Measurements from ENCODE around the gene SH3GL2. TPM values are rescaled to one million over a fixed set of nuclear protein-coding genes. Genes with fewer than 3 reads are reported as not detected.

Gene SH3GL2
- polyA plus RNA-seq, 3 donors from 2014 or later = not detected

DNA sequence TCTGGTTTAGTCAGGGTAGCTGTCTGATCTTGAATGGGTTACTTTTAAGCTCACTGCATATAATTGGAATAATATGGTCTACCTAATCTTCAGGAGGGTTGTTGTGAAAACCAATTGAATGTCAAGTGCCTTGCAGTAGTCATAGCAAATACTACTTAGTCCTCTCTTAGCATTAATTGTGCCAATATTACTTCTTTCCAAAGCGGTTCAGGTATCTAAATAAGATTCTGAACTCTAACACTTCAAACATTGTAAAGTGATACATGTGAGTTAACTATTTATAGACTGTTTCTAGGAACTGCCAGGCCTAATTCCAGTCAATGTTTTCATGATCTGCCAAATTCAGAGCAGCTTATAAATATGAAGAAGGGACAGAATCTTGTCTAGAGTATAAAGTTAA lies 140.2 kb downstream of the SH3GL2 start:
- no peaks in the 10 kb centered on the region for H3K4me1 Mint-ChIP-seq
- DNase-seq = no peak
- H3K9me3 Mint-ChIP-seq = peaks cover 6 to 26% (median 16%) of the 10 kb centered on the region in 6 donors
- no peak overlapping the region for H3K27ac Mint-ChIP-seq
- no peaks in the 10 kb centered on the region for H3K36me3 Mint-ChIP-seq
- no peak overlapping the region for H3K4me3 Mint-ChIP-seq
- peaks cover 0 to 1% (median 0%) of the 10 kb centered on the region in 3 donors for H3K27me3 Mint-ChIP-seq (ENCODE audit: low read depth in 3 of 3)

DNA sequence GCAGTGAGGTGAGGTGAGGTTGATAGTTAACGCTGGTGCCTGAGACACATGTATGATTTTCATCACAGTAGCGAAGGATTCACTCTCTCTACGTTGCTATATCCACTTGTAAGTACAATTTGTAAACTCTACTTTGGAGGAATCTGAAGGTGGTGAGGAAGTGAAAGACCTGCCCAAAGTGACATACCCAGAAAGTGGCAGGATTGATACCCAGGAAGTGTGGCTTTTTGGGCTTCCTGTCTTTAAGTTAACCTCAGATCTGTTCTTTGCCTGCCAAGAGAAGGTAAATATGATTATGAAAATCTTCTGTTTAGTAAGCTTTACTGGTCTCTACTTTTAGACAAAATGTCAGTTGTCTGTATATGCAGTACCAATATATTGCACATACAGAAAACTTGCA lies 143.1 kb downstream of the SH3GL2 start:
- DNase-seq = no peak
- H3K27me3 Mint-ChIP-seq (ENCODE audit: low read depth in 3 of 3) = peaks cover 0 to 1% (median 0%) of the 10 kb centered on the region in 3 donors
- H3K9me3 Mint-ChIP-seq = peaks cover 10 to 32% (median 20%) of the 10 kb centered on the region in 6 donors
- H3K36me3 Mint-ChIP-seq = no peaks in the 10 kb centered on the region
- no peak overlapping the region for H3K27ac Mint-ChIP-seq
- H3K4me1 Mint-ChIP-seq = no peaks in the 10 kb centered on the region
- H3K4me3 Mint-ChIP-seq = no peak overlapping the region

DNA sequence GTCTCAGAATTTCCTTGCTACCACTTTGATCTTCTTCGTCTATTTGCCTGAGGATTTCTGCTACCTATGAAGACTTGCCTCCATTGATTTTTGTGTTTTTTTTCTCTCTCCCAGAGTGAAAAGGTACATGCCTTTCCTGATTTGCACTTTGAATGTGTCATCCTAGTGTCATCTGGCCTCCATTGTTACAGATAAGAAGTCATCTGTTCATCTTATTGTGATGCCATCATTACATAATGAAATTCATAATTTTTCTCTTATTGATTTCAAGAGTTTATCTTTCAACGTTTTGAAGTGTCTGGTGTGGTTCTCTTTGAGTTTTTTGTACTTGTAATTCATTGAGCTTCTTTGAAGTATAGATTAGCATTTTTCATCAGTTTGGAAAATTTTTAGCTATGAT lies 144.8 kb downstream of the SH3GL2 start:
- Mint-ChIP-seq H3K4me3 (no peak overlapping the region), H3K4me1 (no peaks in the 10 kb centered on the region)

DNA sequence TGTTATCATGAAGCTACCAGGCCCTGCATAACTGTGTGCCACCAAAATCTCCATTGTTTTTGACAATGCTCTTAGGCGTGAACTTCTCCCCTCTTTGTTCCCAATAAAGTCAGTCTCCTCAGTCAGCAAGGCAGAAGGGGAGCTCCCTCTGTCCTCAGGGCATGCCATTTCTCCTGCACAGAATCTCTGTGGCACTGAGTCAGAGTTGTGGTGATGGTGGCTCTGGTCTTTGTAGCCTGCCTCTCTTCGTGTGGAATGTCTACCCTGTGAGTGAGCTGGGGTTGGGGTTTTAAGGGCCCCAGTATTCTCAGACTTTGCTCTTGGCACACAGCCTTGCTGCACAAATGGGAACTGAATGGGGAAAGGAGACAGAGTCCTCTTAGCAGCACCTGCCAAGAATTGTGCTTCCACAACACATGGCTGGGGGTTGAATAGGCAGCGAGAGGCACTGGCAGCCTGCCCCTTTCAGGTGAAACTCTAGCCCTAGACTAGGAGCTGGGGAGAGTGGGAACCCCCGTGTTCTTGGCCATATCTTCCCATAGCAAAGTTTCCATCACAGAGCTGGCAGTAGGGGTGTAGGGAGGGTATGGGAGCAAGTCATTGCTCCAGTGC lies 146.6 kb downstream of the SH3GL2 start:
- Mint-ChIP-seq H3K4me1 (no peaks in the 10 kb centered on the region), H3K36me3 (no peaks in the 10 kb centered on the region), H3K27me3 (ENCODE audit: low read depth in 3 of 3) (no peaks in the 10 kb centered on the region), H3K4me3 (no peak overlapping the region), H3K27ac (no peak overlapping the region), H3K9me3 (peaks cover 10 to 30% (median 21%) of the 10 kb centered on the region in 6 donors)
- no peak for DNase-seq

More for the DNA sequence above, 144.8 kb downstream of the SH3GL2 start:
- DNase-seq = no peak
- Mint-ChIP-seq H3K9me3 (peaks cover 8 to 26% (median 21%) of the 10 kb centered on the region in 6 donors), H3K36me3 (no peaks in the 10 kb centered on the region), H3K27ac (no peak overlapping the region), H3K27me3 (ENCODE audit: low read depth in 3 of 3) (no peaks in the 10 kb centered on the region)

DNA sequence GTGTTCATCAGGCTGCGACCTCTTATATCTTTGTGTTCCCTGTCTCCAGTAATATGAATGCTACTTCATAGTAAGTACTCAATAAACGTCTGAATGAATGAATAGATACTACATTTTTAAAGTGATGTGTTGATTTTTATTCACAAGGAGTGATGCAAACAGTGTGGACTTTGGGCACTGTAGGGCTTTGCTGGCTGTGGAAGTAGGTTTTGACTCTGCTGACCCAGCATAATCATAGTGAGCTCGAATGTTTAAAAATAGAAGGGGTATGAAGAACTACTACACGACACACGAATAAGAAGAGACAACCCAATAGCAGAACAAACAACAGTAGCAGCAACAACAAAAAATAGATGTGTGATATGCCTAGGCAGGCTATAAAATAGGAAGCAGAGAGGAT lies 147.4 kb downstream of the SH3GL2 start:
- no peaks in the 10 kb centered on the region for H3K27me3 Mint-ChIP-seq (ENCODE audit: low read depth in 3 of 3)
- no peaks in the 10 kb centered on the region for H3K36me3 Mint-ChIP-seq
- no peaks in the 10 kb centered on the region for H3K4me1 Mint-ChIP-seq
- H3K9me3 Mint-ChIP-seq = peaks cover 12 to 38% (median 18%) of the 10 kb centered on the region in 6 donors
- no peak overlapping the region for H3K27ac Mint-ChIP-seq
- no peak overlapping the region for H3K4me3 Mint-ChIP-seq
- no peak for DNase-seq

DNA sequence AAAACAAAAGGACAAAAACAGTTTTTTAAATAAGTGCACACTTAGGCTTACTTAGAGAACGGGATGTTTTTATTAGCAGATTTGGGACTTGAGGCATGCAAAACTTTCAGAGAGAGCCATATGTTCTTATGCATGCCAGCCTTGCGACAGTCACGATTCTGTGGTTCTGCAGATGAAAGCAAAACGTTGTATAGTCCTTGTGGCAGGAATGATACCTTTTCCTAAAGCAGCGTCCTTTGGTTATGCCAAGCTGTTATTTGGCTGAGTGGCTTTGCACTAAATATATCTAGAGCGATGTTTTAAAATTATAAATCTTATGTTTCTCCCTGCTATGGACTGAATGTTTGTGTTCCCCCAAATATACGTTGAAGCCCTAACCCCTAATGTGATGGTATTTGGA lies 152.0 kb downstream of the SH3GL2 start:
- no peaks in the 10 kb centered on the region for H3K27me3 Mint-ChIP-seq (ENCODE audit: low read depth in 3 of 3)
- H3K4me3 Mint-ChIP-seq = no peak overlapping the region
- no peak for DNase-seq
- peaks cover 2 to 32% (median 14%) of the 10 kb centered on the region in 6 donors for H3K9me3 Mint-ChIP-seq
- H3K36me3 Mint-ChIP-seq = peaks cover 0 to 4% (median 0%) of the 10 kb centered on the region in 3 donors
- H3K4me1 Mint-ChIP-seq = no peaks in the 10 kb centered on the region
- H3K27ac Mint-ChIP-seq = no peak overlapping the region

DNA sequence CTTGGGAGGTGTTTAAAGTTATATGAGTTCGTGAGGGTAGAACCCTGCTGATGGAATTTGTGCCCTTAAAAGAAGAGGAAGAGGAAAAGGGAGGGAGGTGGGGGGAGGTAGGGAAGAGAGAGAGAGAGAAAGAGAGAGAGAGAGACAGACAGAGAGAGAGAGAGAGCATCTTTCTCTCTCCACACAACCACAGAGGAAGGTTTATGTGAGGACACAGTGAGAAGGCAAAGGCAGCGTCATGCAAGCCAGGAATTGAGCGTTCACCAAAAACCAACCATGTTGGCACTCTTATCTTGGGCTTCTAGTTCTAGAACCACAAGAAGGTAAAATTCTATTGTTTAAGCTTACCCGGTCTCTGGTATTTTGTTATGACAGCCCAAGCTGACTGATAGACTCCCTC lies 152.4 kb downstream of the SH3GL2 start:
- no peak for DNase-seq
- Mint-ChIP-seq H3K4me1 (no peaks in the 10 kb centered on the region), H3K4me3 (no peak overlapping the region), H3K36me3 (peaks cover 0 to 4% (median 0%) of the 10 kb centered on the region in 3 donors), H3K9me3 (peaks cover 3 to 29% (median 14%) of the 10 kb centered on the region in 6 donors), H3K27me3 (ENCODE audit: low read depth in 3 of 3) (no peaks in the 10 kb centered on the region), H3K27ac (no peak overlapping the region)

DNA sequence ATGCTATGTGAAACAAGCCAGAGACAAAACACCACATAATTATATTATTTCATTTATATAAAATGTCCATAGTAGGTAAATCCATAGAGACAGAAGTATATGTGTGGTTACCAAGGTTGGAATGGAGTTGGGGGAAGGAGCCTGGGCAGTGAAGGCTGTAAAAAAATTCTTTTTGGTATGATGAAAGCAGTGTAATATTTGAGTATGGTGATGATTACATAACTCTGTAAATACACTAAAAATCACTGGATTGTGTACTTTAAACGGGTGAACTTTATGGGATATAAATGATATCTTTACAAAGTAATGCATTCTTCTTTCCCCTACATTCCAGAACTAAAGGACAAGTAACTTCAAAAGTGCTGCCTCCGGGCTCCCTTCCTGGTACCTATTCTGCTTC lies 155.8 kb downstream of the SH3GL2 start:
- Mint-ChIP-seq H3K4me3 (no peak overlapping the region), H3K4me1 (no peaks in the 10 kb centered on the region), H3K27ac (no peak overlapping the region), H3K36me3 (peaks cover 0 to 4% (median 0%) of the 10 kb centered on the region in 3 donors), H3K9me3 (peaks cover 4 to 31% (median 14%) of the 10 kb centered on the region in 6 donors), H3K27me3 (ENCODE audit: low read depth in 3 of 3) (no peaks in the 10 kb centered on the region)
- DNase-seq = no peak

DNA sequence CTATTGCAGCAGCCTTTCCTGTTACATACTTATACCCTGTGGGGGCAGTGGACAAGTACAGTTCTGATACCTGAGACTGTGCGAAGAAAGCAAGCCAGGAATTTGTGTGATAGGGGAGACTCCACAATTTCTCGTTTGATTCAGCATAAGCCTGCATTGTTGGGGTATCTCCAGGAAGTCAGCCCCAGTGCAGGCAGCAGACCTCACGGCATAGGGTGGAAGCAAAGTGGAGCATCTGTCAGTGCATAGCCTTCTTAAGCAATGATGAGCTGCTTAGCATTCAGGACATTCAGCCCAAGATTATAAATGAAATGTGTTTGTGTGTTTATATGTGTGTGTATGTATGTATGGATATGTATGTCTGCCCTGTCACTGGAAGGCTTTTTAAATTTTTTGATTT lies 157.0 kb downstream of the SH3GL2 start:
- no peak for DNase-seq
- Mint-ChIP-seq H3K9me3 (peaks cover 4 to 31% (median 10%) of the 10 kb centered on the region in 6 donors), H3K27me3 (ENCODE audit: low read depth in 3 of 3) (no peaks in the 10 kb centered on the region), H3K4me1 (no peaks in the 10 kb centered on the region), H3K27ac (no peak overlapping the region), H3K4me3 (no peak overlapping the region), H3K36me3 (peaks cover 0 to 4% (median 0%) of the 10 kb centered on the region in 3 donors)

DNA sequence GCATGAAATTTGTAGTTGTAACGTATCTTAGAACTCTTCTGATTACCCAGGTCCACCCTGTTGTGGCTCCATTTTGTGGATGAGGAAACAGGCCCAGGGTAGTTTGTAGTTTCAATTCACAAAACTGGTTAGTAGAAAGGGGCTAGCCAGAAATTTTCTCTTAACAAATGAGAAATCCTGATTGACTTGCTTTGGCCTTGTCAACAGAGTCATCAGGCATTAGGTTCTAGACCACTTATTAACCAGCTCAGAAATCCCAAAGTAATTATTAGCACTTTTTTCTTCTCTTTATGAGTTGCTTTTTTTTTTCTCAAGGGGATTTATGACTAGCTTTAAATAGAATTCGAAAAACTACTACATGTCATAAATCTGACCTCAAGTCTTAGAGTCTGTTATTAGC lies 160.2 kb downstream of the SH3GL2 start:
- H3K27ac Mint-ChIP-seq = no peak overlapping the region
- H3K27me3 Mint-ChIP-seq (ENCODE audit: low read depth in 3 of 3) = no peaks in the 10 kb centered on the region
- no peak for DNase-seq
- H3K4me1 Mint-ChIP-seq = no peaks in the 10 kb centered on the region
- H3K36me3 Mint-ChIP-seq = peaks cover 0 to 4% (median 0%) of the 10 kb centered on the region in 3 donors
- no peak overlapping the region for H3K4me3 Mint-ChIP-seq
- H3K9me3 Mint-ChIP-seq = peaks cover 4 to 20% (median 8%) of the 10 kb centered on the region in 6 donors

DNA sequence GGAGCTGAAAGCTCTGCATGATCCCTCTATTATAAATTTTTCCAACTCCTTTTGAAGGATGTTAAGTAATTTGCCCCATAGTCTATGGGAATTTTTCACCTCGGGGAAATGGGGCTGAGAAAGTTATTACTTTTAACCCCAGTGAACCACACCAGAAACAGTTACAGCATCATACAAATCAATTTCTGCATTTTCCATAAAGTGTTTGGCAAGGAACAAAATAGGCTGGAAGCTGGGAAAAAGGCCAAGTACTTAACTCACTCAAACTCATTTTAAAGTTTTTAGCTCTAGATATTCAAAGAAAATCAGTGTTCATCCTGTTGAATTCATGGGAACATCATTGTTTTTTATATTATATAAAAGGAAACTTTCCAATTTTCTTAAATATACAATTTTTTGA lies 160.9 kb downstream of the SH3GL2 start:
- H3K27ac Mint-ChIP-seq = no peak overlapping the region
- no peaks in the 10 kb centered on the region for H3K4me1 Mint-ChIP-seq
- no peak for DNase-seq
- H3K4me3 Mint-ChIP-seq = no peak overlapping the region
- H3K36me3 Mint-ChIP-seq = peaks cover 0 to 4% (median 0%) of the 10 kb centered on the region in 3 donors
- peaks cover 4 to 20% (median 8%) of the 10 kb centered on the region in 6 donors for H3K9me3 Mint-ChIP-seq
- H3K27me3 Mint-ChIP-seq (ENCODE audit: low read depth in 3 of 3) = no peaks in the 10 kb centered on the region

DNA sequence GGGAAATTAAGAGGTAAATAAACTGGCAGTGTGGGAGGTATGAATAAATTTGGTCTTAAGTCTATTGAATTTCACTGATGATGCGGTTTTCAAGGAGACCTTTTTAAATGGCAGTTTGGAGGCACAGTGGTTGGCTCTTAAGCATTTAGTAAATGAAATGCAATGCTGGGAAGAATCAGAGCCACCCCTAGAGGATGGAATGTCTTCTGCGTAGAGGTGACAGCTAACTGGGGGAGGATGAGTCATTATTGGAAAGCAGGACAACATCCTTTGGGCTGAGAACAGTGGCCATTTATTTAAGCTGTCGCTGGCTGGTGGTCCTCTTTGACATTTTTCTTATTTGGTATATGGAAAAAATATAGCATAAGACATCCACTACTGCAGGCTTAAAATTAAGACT lies 163.2 kb downstream of the SH3GL2 start:
- no peak for DNase-seq
- Mint-ChIP-seq H3K9me3 (peaks cover 3 to 20% (median 10%) of the 10 kb centered on the region in 6 donors), H3K27ac (no peak overlapping the region), H3K27me3 (ENCODE audit: low read depth in 3 of 3) (no peaks in the 10 kb centered on the region), H3K36me3 (no peaks in the 10 kb centered on the region), H3K4me1 (no peaks in the 10 kb centered on the region), H3K4me3 (no peak overlapping the region)

DNA sequence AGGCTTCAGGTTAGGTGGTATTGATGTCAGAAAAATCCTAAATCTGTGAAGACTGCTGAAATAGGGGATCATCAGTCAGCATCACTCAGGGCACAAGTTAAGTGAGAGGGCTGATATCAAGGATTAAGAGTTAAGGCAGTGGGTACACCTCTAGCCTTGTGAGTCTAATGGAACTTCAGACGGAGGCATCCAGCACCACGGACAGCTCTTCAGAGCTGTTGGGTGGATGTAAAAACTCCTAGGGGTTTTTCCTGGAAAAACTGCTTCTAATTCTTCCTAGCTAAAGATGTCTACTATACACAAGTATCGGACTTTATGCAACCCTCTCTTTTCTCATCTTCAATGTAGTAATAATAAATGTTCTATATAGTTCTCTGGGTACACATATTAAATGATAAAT lies 165.9 kb downstream of the SH3GL2 start:
- Mint-ChIP-seq H3K9me3 (peaks cover 5 to 32% (median 14%) of the 10 kb centered on the region in 6 donors), H3K27me3 (ENCODE audit: low read depth in 3 of 3) (no peaks in the 10 kb centered on the region), H3K36me3 (no peaks in the 10 kb centered on the region), H3K4me1 (no peaks in the 10 kb centered on the region), H3K27ac (no peak overlapping the region), H3K4me3 (no peak overlapping the region)
- no peak for DNase-seq

DNA sequence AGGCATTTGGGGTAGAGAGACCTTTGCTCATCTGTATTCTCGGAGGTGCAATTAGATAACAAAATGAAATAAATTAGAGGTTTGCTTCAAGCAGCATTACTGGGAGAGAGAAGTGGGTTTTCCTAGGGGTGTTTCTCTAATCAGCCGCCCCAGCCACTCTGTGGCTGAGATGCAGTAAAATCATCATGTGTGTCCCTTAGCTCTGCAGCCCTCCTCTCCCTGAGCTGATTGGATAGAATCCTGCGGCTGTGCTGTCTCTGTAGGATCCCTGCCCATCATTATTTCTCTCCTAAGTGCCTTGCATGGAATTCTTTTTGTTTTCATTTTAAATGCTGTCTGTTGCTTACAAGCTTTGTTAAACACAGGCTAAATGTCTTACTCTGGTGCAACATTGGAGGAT lies 171.4 kb downstream of the SH3GL2 start:
- peaks cover 0 to 3% (median 1%) of the 10 kb centered on the region in 3 donors for H3K27me3 Mint-ChIP-seq (ENCODE audit: low read depth in 3 of 3)
- H3K4me3 Mint-ChIP-seq = no peak overlapping the region
- no peaks in the 10 kb centered on the region for H3K36me3 Mint-ChIP-seq
- no peak for DNase-seq
- H3K4me1 Mint-ChIP-seq = no peaks in the 10 kb centered on the region
- peaks cover 6 to 30% (median 13%) of the 10 kb centered on the region in 6 donors for H3K9me3 Mint-ChIP-seq
- no peak overlapping the region for H3K27ac Mint-ChIP-seq

DNA sequence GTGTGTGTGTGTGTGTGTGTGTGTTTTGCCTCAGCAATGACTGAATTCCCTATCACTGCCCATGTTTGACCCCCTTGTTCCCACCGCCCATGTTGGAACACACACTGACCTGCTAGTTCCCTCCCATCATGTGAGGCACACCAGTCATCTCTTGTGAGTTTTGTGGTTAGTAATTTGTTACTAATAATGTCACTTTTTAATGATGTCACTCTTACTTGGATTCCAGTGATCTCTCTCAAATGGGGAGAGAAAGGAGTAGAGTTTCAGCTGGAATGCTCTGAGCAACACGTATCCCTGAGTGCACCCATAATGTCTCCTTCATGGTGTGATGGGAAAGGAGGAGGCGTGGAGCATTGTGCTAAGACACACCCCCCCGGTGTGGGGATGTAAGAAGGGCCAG lies 172.6 kb downstream of the SH3GL2 start:
- Mint-ChIP-seq H3K27ac (no peak overlapping the region), H3K27me3 (ENCODE audit: low read depth in 3 of 3) (peaks cover 0 to 3% (median 1%) of the 10 kb centered on the region in 3 donors), H3K4me1 (no peaks in the 10 kb centered on the region), H3K4me3 (no peak overlapping the region), H3K9me3 (peaks cover 4 to 23% (median 12%) of the 10 kb centered on the region in 6 donors), H3K36me3 (no peaks in the 10 kb centered on the region)
- DNase-seq = no peak
